ENCODE results near the gene ITFG1.

GRCh38 chr16:47228241-47228640 lies 232.6 kb downstream of the ITFG1 start:
- TF ChIP-seq CTCF (conservative IDR thresholded peaks at IDR 0.05; ENCODE audit: low read length), result no peak
- no peak for TF ChIP-seq EZH2phosphoT487 (IDR thresholded peaks at IDR 0.05; ENCODE audit: borderline replicate concordance)

Measured in Loucy (cell line).